ENCODE measurements around the gene UTF1.

Gene UTF1

DNA sequence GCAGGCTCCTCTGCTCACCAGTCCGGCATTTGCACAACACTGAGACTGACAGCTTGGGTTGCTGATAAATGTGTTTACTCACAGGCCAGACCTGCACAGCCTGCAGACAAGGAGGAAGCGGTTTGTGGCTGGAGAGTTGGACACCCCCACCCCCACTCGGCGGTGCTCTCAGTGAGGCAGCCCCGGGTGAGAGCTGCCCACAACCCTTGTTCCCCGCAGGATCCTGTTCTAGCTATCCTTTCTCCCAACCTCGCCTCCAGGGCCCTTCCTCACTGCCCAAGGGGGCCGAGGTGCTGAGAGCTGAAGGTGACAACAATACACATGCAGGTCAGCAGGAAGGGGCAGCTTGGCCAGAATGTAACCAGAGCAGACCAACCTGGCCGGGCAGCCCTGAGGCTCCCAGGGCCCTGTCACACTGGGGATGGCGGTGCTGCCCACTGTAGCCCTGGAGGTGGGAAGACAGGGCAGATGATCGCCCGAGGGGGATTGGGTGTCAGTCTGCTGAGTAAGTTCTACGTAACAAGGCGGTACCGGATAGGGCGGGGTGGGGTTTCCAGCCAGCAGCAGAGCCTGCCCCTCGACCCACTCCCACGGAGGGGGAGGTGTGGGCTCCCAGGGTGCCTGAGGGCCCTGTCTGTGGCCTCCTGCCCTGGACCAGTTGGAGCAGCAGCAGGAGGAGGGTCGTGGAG lies 48.7 kb downstream of the UTF1 start:
- DNase-seq (ENCODE audit: low read depth in 2 of 2), result peak; percentile 39 to 44

DNA sequence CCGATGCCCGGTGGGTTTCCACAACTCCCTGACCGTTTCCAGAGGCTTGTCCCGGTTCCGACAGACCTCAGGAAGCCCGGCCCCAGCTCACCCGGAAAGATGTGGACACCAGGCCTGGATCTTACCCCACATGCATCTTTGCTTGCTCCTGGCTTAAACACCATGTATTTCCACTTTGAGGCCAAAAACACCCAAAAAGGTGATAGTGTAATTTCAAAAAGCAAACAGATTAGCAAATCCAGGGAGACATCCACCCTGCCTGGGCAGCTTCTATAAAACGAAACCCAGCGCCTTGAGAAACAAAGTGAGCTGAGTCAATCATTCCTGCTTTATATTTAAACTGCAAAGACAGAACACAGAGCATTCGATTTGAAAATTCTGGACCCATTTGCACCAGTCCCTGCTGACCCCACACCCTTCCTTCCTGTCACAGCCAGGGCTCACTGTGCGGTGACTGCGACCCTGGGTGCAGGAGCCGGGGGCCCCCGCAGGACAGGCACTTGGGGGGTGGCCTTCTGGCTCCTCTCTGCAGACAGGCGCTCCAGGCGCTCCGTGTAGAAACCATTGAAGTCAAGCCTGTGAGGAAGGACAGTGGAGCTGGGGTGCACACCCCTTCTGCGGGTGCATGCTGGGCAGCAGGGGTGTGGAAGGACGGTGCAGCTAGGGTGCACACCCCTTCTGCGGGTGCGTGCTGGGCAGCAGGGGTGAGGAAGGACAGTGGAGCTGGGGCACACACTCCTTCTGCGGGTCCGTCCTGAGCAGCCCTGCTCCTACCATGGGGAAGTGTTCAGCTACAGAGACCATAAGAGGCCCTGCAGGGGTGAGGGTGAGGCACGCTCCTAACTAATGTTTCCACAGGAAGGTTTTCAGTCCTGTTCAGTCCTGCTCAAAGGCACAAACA lies 49.6 kb downstream of the UTF1 start:
- no peak for DNase-seq (ENCODE audit: low read depth in 2 of 2)

DNA sequence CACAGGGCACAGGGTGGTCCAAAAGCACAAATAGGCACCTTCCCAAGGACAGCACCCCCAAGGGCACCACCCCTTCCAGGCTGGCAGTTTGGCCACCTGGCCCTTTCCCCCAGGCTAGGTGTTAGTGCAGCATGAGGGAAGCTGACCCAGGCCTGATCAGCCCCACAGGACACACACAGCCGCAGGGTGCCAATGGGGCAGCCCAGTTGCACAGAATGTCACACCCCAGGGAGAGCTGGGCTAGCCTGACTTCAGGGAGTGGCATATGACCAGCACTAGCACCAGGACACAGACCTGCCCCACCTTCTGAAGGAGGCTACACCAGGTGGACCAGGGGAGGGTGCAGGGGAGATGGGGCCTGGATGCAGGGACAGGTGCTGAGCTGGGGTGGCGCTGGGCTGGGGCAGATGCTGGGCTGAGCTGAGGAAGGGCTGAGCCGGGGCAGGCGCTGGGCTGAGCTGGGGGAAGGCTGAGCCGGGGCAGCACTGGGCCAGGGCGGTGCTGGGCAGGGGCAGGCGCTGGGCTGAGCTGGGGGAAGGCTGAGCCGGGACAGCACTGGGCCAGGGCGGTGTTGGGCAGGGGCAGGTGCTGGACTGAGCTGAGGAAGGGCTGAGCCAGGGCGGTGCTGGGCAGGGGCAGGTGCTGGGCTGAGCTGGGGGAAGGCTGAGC lies 50.5 kb downstream of the UTF1 start:
- DNase-seq (ENCODE audit: low read depth in 2 of 2), result no peak

GRCh38 chr10:133281084-133281483 lies 51.1 kb downstream of the UTF1 start:
- DNase-seq (ENCODE audit: low read depth in 2 of 2), result no peak

Data from stimulated activated CD8-positive, alpha-beta memory T cell treated with anti-CD3 and anti-CD28 coated beads, Interleukin-2, amount 100 ng/mL, for 1 hour (primary cell).